Heart left ventricle (tissue), 13 donors: Measurements from ENCODE around the gene PRMT7.

Experiments
- POLR2A ChIP-seq, 2 donors: fragments of 450-650 bp; IDR thresholded peaks; one replicate each; pipeline ENCODE4 v1.6.1; 2017; ENCODE audit warnings: antibody characterized with exemption in 2 of 2, mild to moderate bottlenecking in 2 of 2, moderate library complexity in 2 of 2
- TF ChIP-seq, protein P1 (sequence below), 12 donors: fragments of 200-600 bp; sonication (generic) in 4 of 12; IDR thresholded peaks; one replicate each; pipeline versions ENCODE4 v1.5.0 to v1.8.0; 2018 to 2022; ENCODE audit warnings: antibody characterized with exemption in 12 of 12, mild to moderate bottlenecking in 5 of 12
- donor health status: ischemic (EF 13 %, LVEDD 7.1; RV severe dilation, severe dysfunction).
- donor health status: DM: no; HTN: yes; CAD: no.
- donor health status: DM: no; HTN: no; CAD: no.
- donor health status: ischemic (EF 25% LVEDD 6.9; RV normal size, moderate dysfunction).
- donor health status: ischemic (EF 25% LVEDD 5.7; RV mildly dilated, moderate dysfunction).
- donor health status: ischemic (EF 35%, LVEDD 5.7; RV mildly dilated, moderate dysfunction).
- donor health status: nonischemic (EF 11% LVEDD 7.7; RV severe dilation, severe dysfunction).
- donor health status: DM: yes; HTN: yes; CAD: no.
- donor health status: PGD.
- donor health status: ischemic (EF 29% LVEDD 5.4; RV normal size, mild dysfunction).
- donor health status: nonischemic (EF 23%, LVEDD 6.1; RV moderate dilation, normal function).

DNA sequence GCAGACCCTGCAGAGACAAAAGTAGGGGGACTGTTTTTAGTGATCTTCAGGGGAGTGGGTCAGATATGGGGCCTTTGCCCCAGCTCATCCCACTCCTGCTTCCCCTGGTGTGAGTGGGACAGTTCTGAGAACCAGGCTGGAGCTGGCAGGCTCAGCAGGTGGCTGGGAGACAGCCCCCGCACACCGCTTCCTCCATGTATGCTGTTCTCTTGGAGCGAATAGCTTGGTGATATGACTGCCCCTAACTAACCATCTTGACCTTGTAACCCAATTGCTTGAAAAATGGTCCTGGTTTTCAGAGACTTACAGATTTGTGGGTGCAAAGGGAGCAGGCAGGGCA is 61.5 kb downstream of the PRMT7 start:
- no peak for TF ChIP-seq POLR2A (IDR thresholded peaks at IDR 0.05)
- TF ChIP-seq, protein P1, sequence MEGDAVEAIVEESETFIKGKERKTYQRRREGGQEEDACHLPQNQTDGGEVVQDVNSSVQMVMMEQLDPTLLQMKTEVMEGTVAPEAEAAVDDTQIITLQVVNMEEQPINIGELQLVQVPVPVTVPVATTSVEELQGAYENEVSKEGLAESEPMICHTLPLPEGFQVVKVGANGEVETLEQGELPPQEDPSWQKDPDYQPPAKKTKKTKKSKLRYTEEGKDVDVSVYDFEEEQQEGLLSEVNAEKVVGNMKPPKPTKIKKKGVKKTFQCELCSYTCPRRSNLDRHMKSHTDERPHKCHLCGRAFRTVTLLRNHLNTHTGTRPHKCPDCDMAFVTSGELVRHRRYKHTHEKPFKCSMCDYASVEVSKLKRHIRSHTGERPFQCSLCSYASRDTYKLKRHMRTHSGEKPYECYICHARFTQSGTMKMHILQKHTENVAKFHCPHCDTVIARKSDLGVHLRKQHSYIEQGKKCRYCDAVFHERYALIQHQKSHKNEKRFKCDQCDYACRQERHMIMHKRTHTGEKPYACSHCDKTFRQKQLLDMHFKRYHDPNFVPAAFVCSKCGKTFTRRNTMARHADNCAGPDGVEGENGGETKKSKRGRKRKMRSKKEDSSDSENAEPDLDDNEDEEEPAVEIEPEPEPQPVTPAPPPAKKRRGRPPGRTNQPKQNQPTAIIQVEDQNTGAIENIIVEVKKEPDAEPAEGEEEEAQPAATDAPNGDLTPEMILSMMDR (IDR thresholded peaks at IDR 0.05): no peak
